Kidney epithelial cell (primary cell): ENCODE results near the gene LIPC. TPM values are rescaled to one million over a fixed set of nuclear protein-coding genes. Genes with fewer than 3 reads are reported as not detected.

Experiments used
- DNase-seq: peaks from one replicate; pipeline ENCODE4 v3.0.0-alpha.2; 2010; ENCODE audit warnings: low read depth
- H3K27me3 ChIP-seq: 2 replicates; pipeline ENCODE4 v1.6.0; 2011; ENCODE audit warnings: low read length; ENCODE audit not compliant: control insufficient read depth, insufficient read depth
- H3K36me3 ChIP-seq: 2 replicates; pipeline ENCODE4 v1.5.1; 2011; ENCODE audit warnings: low read length; ENCODE audit not compliant: control insufficient read depth, insufficient read depth
- H3K4me3 ChIP-seq: 2 replicates; pipeline ENCODE4 v1.5.1; 2011; ENCODE audit warnings: low read depth, mild to moderate bottlenecking, control low read depth, low read length
- total RNA-seq: library from RNA; depleted of rRNA; stranded (reverse); fragments of >200 nt; gene quantifications from 2 replicates; pipeline ENCODE4 v1.2.3, GENCODE V29; 2015
- TF ChIP-seq, protein P1 (sequence below): IDR thresholded peaks from 2 replicates; pipeline ENCODE4 v1.5.1; 2011; ENCODE audit warnings: mild to moderate bottlenecking, moderate library complexity, low read length, control low read depth, inconsistent platforms; ENCODE audit not compliant: insufficient read depth, poor library complexity, severe bottlenecking

LIPC gene
- total RNA-seq, 1 donor from 2014 or later, result 1.3 TPM

DNA sequence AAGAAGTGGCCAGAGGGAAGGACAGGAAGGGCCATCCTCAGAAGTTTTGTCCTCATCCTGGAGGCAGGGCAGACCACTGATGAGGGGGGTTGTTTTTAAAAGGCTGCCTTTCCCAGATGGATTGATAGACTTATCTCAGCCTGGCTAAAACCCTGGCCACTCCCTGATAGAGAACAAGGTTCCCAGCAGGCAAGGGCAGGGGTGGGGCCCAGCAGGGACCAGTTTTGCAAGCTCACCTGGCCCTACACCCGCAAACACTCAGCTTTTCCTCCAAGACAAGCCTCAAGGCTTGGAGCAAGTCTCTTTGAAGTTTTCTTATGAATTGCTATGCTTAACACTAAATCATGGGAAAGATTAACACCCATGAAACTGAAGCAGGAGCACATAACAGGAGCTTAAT, 9.1 kb downstream of the LIPC start:
- Histone ChIP-seq H3K27me3 (no peaks in the 10 kb centered on the region), H3K4me3 (no peak overlapping the region), H3K36me3 (no peaks in the 10 kb centered on the region)
- TF ChIP-seq, protein P1, sequence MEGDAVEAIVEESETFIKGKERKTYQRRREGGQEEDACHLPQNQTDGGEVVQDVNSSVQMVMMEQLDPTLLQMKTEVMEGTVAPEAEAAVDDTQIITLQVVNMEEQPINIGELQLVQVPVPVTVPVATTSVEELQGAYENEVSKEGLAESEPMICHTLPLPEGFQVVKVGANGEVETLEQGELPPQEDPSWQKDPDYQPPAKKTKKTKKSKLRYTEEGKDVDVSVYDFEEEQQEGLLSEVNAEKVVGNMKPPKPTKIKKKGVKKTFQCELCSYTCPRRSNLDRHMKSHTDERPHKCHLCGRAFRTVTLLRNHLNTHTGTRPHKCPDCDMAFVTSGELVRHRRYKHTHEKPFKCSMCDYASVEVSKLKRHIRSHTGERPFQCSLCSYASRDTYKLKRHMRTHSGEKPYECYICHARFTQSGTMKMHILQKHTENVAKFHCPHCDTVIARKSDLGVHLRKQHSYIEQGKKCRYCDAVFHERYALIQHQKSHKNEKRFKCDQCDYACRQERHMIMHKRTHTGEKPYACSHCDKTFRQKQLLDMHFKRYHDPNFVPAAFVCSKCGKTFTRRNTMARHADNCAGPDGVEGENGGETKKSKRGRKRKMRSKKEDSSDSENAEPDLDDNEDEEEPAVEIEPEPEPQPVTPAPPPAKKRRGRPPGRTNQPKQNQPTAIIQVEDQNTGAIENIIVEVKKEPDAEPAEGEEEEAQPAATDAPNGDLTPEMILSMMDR, result no peak
- DNase-seq, result no peak

DNA sequence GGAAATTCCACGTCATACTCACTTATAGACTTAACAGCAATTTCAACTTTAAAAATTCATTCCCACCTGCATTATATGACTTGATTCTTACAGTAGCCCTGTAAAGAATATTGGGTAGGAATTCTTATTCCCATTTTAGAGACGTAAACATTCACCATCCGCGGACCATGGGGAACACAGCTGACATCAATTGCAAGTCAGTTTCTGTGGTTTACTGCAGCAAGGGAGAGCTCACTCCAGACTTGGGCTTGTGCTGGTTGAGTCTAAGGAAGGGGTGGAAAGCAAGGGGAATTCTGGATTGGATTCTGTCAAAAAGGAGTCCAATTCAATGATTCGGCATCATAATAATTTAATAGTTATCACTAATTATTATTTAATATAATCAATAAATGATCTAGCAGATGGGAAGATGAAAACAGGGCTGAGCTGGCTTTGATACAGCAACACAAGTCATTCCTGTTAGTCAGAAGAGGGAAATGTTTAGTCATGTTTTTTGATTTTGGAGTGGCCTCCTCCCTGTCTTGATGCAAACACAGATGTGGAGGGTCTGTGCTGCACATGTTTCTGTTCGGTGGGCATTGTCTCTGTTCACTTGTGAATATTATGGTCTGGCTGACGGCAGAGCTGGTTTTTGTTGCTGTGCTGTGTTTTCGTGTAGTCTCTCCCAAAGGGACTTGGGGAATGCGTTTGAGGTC, 9.7 kb downstream of the LIPC start:
- Histone ChIP-seq H3K27me3 (no peaks in the 10 kb centered on the region), H3K4me3 (no peak overlapping the region), H3K36me3 (no peaks in the 10 kb centered on the region)
- no peak for DNase-seq
- TF ChIP-seq, protein P1, result no peak

DNA sequence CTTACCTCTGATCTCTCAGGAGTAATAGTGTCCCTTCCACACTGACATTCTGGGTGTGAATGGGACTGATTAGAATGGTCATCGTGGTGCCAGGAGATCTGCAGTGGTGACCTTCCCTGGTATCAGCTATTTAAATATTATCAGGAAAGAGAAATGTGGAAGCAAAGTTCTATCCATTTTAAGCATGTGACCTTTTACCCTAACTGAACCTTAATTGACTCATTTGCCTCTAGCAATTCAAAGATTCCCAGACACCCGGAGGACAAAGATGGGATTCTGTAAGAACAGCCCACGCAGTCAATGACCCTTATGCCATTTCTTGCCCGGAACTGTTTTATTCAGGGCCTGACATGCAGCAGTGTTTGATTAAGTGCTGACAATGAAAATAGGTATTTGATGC, 10.3 kb downstream of the LIPC start:
- TF ChIP-seq, protein P1, result no peak
- no peaks in the 10 kb centered on the region for H3K27me3 ChIP-seq
- no peaks in the 10 kb centered on the region for H3K36me3 ChIP-seq
- H3K4me3 ChIP-seq, result no peak overlapping the region
- DNase-seq, result no peak

DNA sequence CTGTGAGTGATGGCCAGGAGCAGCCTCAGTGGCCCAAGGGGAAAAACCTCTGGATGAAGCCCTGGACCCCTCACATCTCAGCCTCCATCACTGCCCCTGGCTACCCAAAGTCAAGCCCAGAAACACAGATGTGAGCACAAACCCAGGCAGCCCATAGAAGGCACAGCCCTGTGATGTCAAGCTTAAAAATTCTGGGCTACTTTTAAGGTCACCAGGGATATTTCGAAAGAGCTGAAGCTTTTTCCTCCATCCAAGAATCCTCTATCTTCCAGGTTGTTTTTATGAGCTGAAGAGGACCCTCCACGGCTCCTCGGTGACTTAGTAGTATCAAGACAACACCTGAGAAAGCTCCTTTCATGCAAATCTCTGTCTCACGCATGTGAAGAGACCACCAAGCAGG, 11.5 kb downstream of the LIPC start:
- H3K4me3 ChIP-seq, result no peak overlapping the region
- no peak for DNase-seq
- TF ChIP-seq, protein P1, result no peak
- no peaks in the 10 kb centered on the region for H3K36me3 ChIP-seq
- H3K27me3 ChIP-seq, result no peaks in the 10 kb centered on the region

DNA sequence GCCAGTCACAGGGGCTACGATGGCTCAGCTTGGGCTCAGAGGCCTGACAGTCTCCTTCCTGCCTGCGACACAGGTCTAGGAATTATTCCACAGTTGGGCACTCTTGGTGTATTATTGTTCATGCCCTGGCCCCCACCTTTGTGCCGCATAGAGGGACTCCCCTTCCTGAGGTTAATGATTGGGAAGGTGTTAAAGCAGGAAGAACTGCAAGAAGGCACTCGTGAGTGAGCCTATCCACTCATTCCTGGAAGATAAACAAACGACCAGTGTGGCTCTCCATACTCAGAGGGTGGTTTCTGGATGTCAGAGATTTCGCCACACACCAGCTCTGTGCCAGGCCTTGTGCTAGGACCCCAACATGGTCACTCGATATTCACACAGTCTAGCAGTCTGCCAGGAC, 12.3 kb downstream of the LIPC start:
- no peaks in the 10 kb centered on the region for H3K36me3 ChIP-seq
- TF ChIP-seq, protein P1, result no peak
- no peaks in the 10 kb centered on the region for H3K27me3 ChIP-seq
- no peak overlapping the region for H3K4me3 ChIP-seq
- DNase-seq, result no peak
